ENCODE data around the gene RPS6KL1.

The RPS6KL1 gene

GRCh38 chr14:74942608-74943007 is 19.5 kb upstream of the RPS6KL1 start:
- no peak for DNase-seq (ENCODE audit: low read depth)
- TF ChIP-seq CTCF (IDR thresholded peaks at IDR 0.05; ENCODE audit: low read depth, low read length, missing control alignments), result no peak
- H3K4me3 ChIP-seq (ENCODE audit: low read depth, low read length), result no peak overlapping the region
- in situ Hi-C loops (cut with HindIII; ENCODE audit: low sequenced_read_pairs), result no loop called here

- no peak overlapping the region for H3K4me3 ChIP-seq (ENCODE audit: low read depth, low read length)
- DNase-seq (ENCODE audit: low read depth), result no peak
- in situ Hi-C loops (cut with HindIII; ENCODE audit: low sequenced_read_pairs), result no loop called here
These were observed 19.1 kb upstream of the RPS6KL1 start for GRCh38 chr14:74942181-74942580.

GRCh38 chr14:74941676-74942097 is 18.6 kb upstream of the RPS6KL1 start:
- TF ChIP-seq CTCF (IDR thresholded peaks at IDR 0.05; ENCODE audit: low read depth, low read length, missing control alignments), result no peak
- H3K4me3 ChIP-seq (ENCODE audit: low read depth, low read length), result no peak overlapping the region
- in situ Hi-C loops (cut with HindIII; ENCODE audit: low sequenced_read_pairs), result no loop called here
- DNase-seq (ENCODE audit: low read depth), result no peak

More at GRCh38 chr14:74942181-74942580, 19.1 kb upstream of the RPS6KL1 start:
- no peak for TF ChIP-seq CTCF (IDR thresholded peaks at IDR 0.05; ENCODE audit: low read depth, low read length, missing control alignments)

GRCh38 chr14:74940956-74941565 is 18.0 kb upstream of the RPS6KL1 start:
- TF ChIP-seq CTCF (IDR thresholded peaks at IDR 0.05; ENCODE audit: low read depth, low read length, missing control alignments), result no peak
- no peak for DNase-seq (ENCODE audit: low read depth)
- in situ Hi-C loops (cut with HindIII; ENCODE audit: low sequenced_read_pairs), result no loop called here
- H3K4me3 ChIP-seq (ENCODE audit: low read depth, low read length), result no peak overlapping the region

- H3K4me3 ChIP-seq (ENCODE audit: low read depth, low read length), result no peak overlapping the region
- TF ChIP-seq CTCF (IDR thresholded peaks at IDR 0.05; ENCODE audit: low read depth, low read length, missing control alignments), result no peak
- no peak for DNase-seq (ENCODE audit: low read depth)
- in situ Hi-C loops (cut with HindIII; ENCODE audit: low sequenced_read_pairs), result no loop called here
These were observed 15.8 kb upstream of the RPS6KL1 start for GRCh38 chr14:74938531-74939495.

- no peak for TF ChIP-seq CTCF (IDR thresholded peaks at IDR 0.05; ENCODE audit: low read depth, low read length, missing control alignments)
- in situ Hi-C loops (cut with HindIII; ENCODE audit: low sequenced_read_pairs), result no loop called here
- no peak overlapping the region for H3K4me3 ChIP-seq (ENCODE audit: low read depth, low read length)
- no peak for DNase-seq (ENCODE audit: low read depth)
These were observed 14.1 kb upstream of the RPS6KL1 start for GRCh38 chr14:74937171-74937570.

Measured in astrocyte of the cerebellum (primary cell).